Ascending aorta (tissue), 2 donors: ENCODE measurements around the gene PPARG. TPM values are rescaled to one million over a fixed set of nuclear protein-coding genes. Genes with fewer than 3 reads are reported as not detected.

Experiments used
- DNase-seq, 2 donors: peaks; one replicate each; pipeline ENCODE4 v3.0.0-alpha.2; 2019; ENCODE audit warnings: low spot score in 2 of 2
- H3K27ac ChIP-seq, 2 donors: fragments of 200-600 bp; sonication (generic); one replicate each; pipeline ENCODE4 v1.5.1; 2016 to 2017; ENCODE audit warnings: mild to moderate bottlenecking in 1 of 2
- H3K27me3 ChIP-seq: fragments of 200-600 bp; sonication (generic); one replicate; pipeline ENCODE4 v1.5.1; 2017
- H3K36me3 ChIP-seq, 2 donors: fragments of 200-600 bp; sonication (generic); one replicate each; pipeline ENCODE4 v1.5.1; 2016
- H3K4me1 ChIP-seq, 2 donors: fragments of 200-600 bp; sonication (generic); one replicate each; pipeline ENCODE4 v1.5.1; 2016 to 2017; ENCODE audit warnings: mild to moderate bottlenecking in 1 of 2
- H3K4me3 ChIP-seq, 2 donors: fragments of 200-600 bp; sonication (generic); one replicate each; pipeline ENCODE4 v1.5.1; 2016 to 2017; ENCODE audit warnings: mild to moderate bottlenecking in 1 of 2
- H3K9me3 ChIP-seq, 2 donors: fragments of 200-600 bp; sonication (generic); one replicate each; pipeline ENCODE4 v1.5.1; 2016
- CTCF ChIP-seq, 3 experiments: fragments of 200-600 bp in 2 of 3; fragments of 450-650 bp in 1 of 3; sonication (generic) in 2 of 3; IDR thresholded peaks; one replicate each; pipeline ENCODE4 v1.5.1; 2016 to 2019; ENCODE audit warnings: antibody characterized with exemption in 3 of 3, mild to moderate bottlenecking in 1 of 3, moderate library complexity in 1 of 3
- intact Hi-C: fragments of 100-400 bp; cut with DNase I; formaldehyde crosslinking; loops from one replicate; pipeline ENCODE4 v1.15.1; 2023
- total RNA-seq: library from RNA; depleted of rRNA; stranded (reverse); fragments of >200 nt; gene quantifications from one replicate; pipeline ENCODE4 v1.1.0, GENCODE V29; 2016

Gene PPARG
- total RNA-seq, 1 donor from 2014 or later = 23.5 TPM

DNA sequence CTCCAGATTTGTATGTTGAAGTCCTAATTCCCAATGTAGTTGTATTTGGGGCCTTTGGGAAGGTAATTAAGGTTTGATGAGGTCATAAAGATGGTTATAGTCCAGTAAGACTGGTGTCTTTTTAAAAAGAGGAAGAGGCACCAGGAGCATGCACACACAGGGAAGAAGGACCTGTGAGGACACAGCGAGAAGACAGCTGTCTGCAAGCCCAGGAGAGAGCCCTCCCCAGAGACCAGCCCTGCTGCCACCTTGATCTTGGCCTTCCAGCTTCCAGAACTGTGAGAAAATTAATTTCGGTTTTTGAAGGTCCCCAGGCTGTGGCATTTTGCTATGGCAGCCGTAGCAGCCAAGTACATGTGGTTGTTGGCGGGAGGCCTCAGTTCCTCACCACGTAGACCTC lies 162.6 kb downstream of the PPARG start:
- intact Hi-C loops = no loop called here
- H3K4me3 ChIP-seq = no peak overlapping the region
- no peaks in the 10 kb centered on the region for H3K4me1 ChIP-seq
- TF ChIP-seq CTCF (IDR thresholded peaks at IDR 0.05) = no peak
- no peaks in the 10 kb centered on the region for H3K9me3 ChIP-seq
- no peak for DNase-seq
- H3K27me3 ChIP-seq = no peaks in the 10 kb centered on the region
- no peak overlapping the region for H3K27ac ChIP-seq
- no peaks in the 10 kb centered on the region for H3K36me3 ChIP-seq

GRCh38 chr3:12451960-12452359 lies 163.1 kb downstream of the PPARG start:
- no peak for TF ChIP-seq CTCF (IDR thresholded peaks at IDR 0.05)
- intact Hi-C loops = no loop called here

GRCh38 chr3:12452361-12453330 lies 163.8 kb downstream of the PPARG start:
- no peaks in the 10 kb centered on the region for H3K9me3 ChIP-seq
- no peak for TF ChIP-seq CTCF (IDR thresholded peaks at IDR 0.05)
- H3K27ac ChIP-seq = no peak overlapping the region
- no peak for DNase-seq
- no peaks in the 10 kb centered on the region for H3K27me3 ChIP-seq
- H3K4me1 ChIP-seq = no peaks in the 10 kb centered on the region
- H3K4me3 ChIP-seq = no peak overlapping the region
- intact Hi-C loops = no loop called here
- H3K36me3 ChIP-seq = no peaks in the 10 kb centered on the region

More at GRCh38 chr3:12451960-12452359, 163.1 kb downstream of the PPARG start:
- no peak overlapping the region for H3K4me3 ChIP-seq
- no peaks in the 10 kb centered on the region for H3K27me3 ChIP-seq
- no peaks in the 10 kb centered on the region for H3K9me3 ChIP-seq
- no peak for DNase-seq
- H3K4me1 ChIP-seq = no peaks in the 10 kb centered on the region
- H3K36me3 ChIP-seq = no peaks in the 10 kb centered on the region
- no peak overlapping the region for H3K27ac ChIP-seq

DNA sequence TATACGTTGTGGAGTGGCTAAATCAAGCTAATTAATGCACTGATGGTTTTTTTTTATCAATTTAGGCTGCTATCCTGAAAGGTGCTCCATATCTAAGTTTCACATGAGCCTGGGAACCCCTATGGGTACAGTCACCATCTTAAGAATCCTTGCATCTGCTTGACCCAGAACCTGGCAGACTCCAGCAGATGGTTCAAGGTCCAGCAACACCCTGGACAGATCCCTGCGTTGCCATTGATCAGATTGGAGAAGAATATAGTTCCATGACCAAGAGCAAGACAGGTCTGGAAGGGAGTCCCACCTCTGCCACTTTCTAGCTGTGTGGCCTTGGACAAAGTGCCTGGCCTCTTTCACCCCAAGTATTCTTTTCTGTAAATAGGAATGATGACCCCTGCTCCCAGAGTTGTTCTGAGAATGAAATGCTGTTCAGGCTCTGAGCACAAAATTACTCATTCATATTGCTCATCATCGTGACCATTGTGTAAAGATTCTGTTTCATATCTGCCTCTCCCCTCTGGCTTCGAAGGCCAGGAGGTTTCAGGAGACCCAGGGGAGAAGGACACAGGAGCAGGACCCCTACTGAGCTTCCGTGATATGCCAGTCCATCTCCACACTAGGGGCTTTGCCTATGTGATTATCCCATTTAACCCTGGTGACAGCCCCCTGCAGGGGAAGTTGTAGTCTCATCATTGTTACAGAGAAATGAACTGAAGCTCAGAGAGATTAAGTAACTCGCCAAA lies 165.4 kb downstream of the PPARG start:
- Histone ChIP-seq H3K27me3 (no peaks in the 10 kb centered on the region), H3K4me1 (no peaks in the 10 kb centered on the region), H3K4me3 (no peak overlapping the region), H3K36me3 (no peaks in the 10 kb centered on the region), H3K27ac (no peak overlapping the region), H3K9me3 (no peaks in the 10 kb centered on the region)
- DNase-seq = no peak
- TF ChIP-seq CTCF (IDR thresholded peaks at IDR 0.05) = no peak
- intact Hi-C loops = no loop called here

DNA sequence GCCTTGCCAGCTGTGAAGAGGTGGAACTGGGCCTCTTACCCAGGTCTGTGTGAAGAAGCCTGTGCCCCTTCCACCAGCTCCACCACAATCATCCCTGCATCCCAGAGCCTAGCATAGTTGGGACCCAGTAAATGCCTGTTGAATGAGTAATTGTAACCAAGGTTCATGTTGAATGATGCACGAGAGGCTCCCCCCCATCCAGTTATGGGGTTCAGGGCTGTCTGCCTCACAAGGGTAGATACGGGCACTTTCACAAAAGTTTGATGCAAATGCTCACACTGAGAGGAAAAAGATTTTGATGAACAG lies 165.9 kb downstream of the PPARG start:
- no peak for DNase-seq
- no peaks in the 10 kb centered on the region for H3K36me3 ChIP-seq
- intact Hi-C loops = no loop called here
- H3K27me3 ChIP-seq = no peaks in the 10 kb centered on the region
- H3K4me3 ChIP-seq = no peak overlapping the region
- TF ChIP-seq CTCF (IDR thresholded peaks at IDR 0.05) = no peak
- no peaks in the 10 kb centered on the region for H3K9me3 ChIP-seq
- no peak overlapping the region for H3K27ac ChIP-seq
- H3K4me1 ChIP-seq = no peaks in the 10 kb centered on the region
